Keratinocyte (primary cell): Measurements from ENCODE around the gene LSM7. TPM values are rescaled to one million over a fixed set of nuclear protein-coding genes. Genes with fewer than 3 reads are reported as not detected.

ENCODE experiments used
- DNase-seq: peaks from one replicate; pipeline ENCODE4 v3.0.0-alpha.2; 2011; ENCODE audit warnings: low read depth, missing footprints, low spot score
- FAIRE-seq: peaks from 2 replicates; lab custom pipeline; 2011; peaks lifted over from hg19 to GRCh38; lab: Jason Lieb, UNC
- H2AFZ ChIP-seq: 2 replicates; pipeline ENCODE4 v1.6.0; 2012; ENCODE audit warnings: low read length, control low read depth, inconsistent platforms; ENCODE audit not compliant: control insufficient read depth
- H3K27ac ChIP-seq: 2 replicates; pipeline ENCODE4 v1.5.1; 2011; ENCODE audit warnings: low read length; ENCODE audit not compliant: control insufficient read depth, insufficient read depth
- H3K27me3 ChIP-seq: 3 replicates; pipeline ENCODE4 v1.6.0; 2011; ENCODE audit warnings: low read length; ENCODE audit not compliant: control insufficient read depth, insufficient read depth; ENCODE audit errors: extremely low read depth
- H3K36me3 ChIP-seq, 2 experiments: 2 replicates in 1 of 2; 3 replicates in 1 of 2; pipeline ENCODE4 v1.5.1; 2011; ENCODE audit warnings: low read length in 2 of 2, mild to moderate bottlenecking in 1 of 2; ENCODE audit not compliant: control insufficient read depth in 2 of 2, insufficient read depth in 2 of 2; ENCODE audit errors: extremely low read depth in 1 of 2
- H3K4me1 ChIP-seq: 3 replicates; pipeline ENCODE4 v1.5.1; 2011; ENCODE audit warnings: low read length; ENCODE audit not compliant: control insufficient read depth, insufficient read depth; ENCODE audit errors: extremely low read depth
- H3K4me2 ChIP-seq: 3 replicates; pipeline ENCODE4 v1.6.0; 2011; ENCODE audit warnings: low read depth, low read length; ENCODE audit not compliant: control insufficient read depth, insufficient read depth; ENCODE audit errors: extremely low read depth
- H3K4me3 ChIP-seq, 3 experiments: fragments of 200-600 bp in 1 of 3; sonication (generic) in 1 of 3; 2 replicates in 2 of 3; 3 replicates in 1 of 3; pipeline ENCODE4 v1.5.1; 2011 to 2016; ENCODE audit warnings: low read length in 3 of 3, mild to moderate bottlenecking in 3 of 3, control low read depth in 2 of 3, inconsistent platforms in 1 of 3, low read depth in 1 of 3, mixed read lengths in 1 of 3, mixed run types in 1 of 3, moderate library complexity in 1 of 3; ENCODE audit not compliant: control insufficient read depth in 2 of 3, insufficient read depth in 2 of 3; ENCODE audit errors: extremely low read depth in 1 of 3
- H3K79me2 ChIP-seq: 2 replicates; pipeline ENCODE4 v1.6.0; 2012; ENCODE audit warnings: low read length; ENCODE audit not compliant: control insufficient read depth, insufficient read depth
- H3K9ac ChIP-seq: 3 replicates; pipeline ENCODE4 v1.6.0; 2011; ENCODE audit warnings: low read length; ENCODE audit not compliant: control insufficient read depth, insufficient read depth; ENCODE audit errors: extremely low read depth
- H3K9me1 ChIP-seq: 3 replicates; pipeline ENCODE4 v1.6.0; 2011; ENCODE audit warnings: low read length; ENCODE audit not compliant: control insufficient read depth, insufficient read depth; ENCODE audit errors: extremely low read depth
- H3K9me3 ChIP-seq: 2 replicates; pipeline ENCODE4 v1.5.1; 2012; ENCODE audit warnings: low read depth, low read length; ENCODE audit not compliant: control insufficient read depth
- H4K20me1 ChIP-seq: 3 replicates; pipeline ENCODE4 v1.6.0; 2011; ENCODE audit warnings: low read length; ENCODE audit not compliant: control insufficient read depth, insufficient read depth; ENCODE audit errors: extremely low read depth
- EZH2 ChIP-seq: IDR thresholded peaks from one replicate; pipeline ENCODE4 v1.6.1; 2012; ENCODE audit warnings: inconsistent platforms, mild to moderate bottlenecking, low read length, moderate library complexity
- dilution Hi-C: fragments of 300-500 bp; cut with MboI; formaldehyde crosslinking; loops from one replicate; pipeline ENCODE4 v1.7.0; 2020; ENCODE audit warnings: low sequenced_read_pairs; ENCODE audit not compliant: extremely low pct_ligation_motif_present
- polyA plus RNA-seq, 5 experiments: library from polyadenylated mRNA; depleted of rRNA in 3 of 5; stranded (reverse) in 3 of 5; stranded (forward) in 1 of 5; unstranded in 1 of 5; fragments of >200 nt; gene quantifications; 1 replicate in 1 of 5; 2 replicates in 3 of 5; 3 replicates in 1 of 5; pipeline versions ENCODE4 v1.2.1 to v1.2.3, GENCODE V29; 2011 to 2012; ENCODE audit warnings: missing spikeins in 2 of 5, low read depth in 1 of 5, low replicate concordance in 1 of 5
- TF ChIP-seq, protein P1 (sequence below), 3 experiments: IDR thresholded peaks in 1 of 3; conservative IDR thresholded peaks in 1 of 3; optimal IDR thresholded peaks in 1 of 3; 2 replicates in 2 of 3; 3 replicates in 1 of 3; pipeline versions ENCODE3 to v1.5.1; 2011; ENCODE audit warnings: low read length in 3 of 3, mild to moderate bottlenecking in 3 of 3, moderate library complexity in 2 of 3, control low read depth in 1 of 3, inconsistent platforms in 1 of 3; ENCODE audit not compliant: insufficient read depth in 2 of 3; ENCODE audit errors: extremely low read depth in 1 of 3

The LSM7 gene
- polyA plus RNA-seq, 1 donor (not counting 4 experiments of a cell fraction or from before 2014, with no cell fraction given): 243 TPM

DNA sequence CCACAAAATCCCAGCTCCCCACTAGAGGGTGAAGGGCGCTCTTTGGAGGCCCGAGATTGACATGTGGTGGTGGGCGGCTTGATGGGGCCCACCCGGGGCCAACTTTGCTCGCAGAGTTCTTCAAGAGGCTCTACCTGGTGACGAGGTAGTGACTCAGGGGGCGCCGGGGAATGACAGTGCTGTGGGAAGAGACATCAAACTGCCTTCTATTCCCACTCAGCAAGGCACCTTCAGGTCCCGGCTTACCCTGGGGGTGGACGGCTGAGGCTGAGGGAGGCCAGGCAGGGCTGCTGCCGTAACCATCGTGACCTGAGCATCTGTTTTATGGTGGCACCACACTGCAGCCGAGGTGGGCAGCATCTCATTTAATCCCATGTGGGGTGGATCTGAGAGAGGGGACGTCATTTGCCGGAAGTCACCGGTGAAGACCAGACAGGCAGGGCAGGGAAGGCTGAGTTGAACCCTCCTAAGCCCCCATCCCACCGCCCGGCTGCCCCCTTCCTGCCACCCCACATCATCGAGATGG, 22.0 kb downstream of the LSM7 start:
- no peak for FAIRE-seq

DNA sequence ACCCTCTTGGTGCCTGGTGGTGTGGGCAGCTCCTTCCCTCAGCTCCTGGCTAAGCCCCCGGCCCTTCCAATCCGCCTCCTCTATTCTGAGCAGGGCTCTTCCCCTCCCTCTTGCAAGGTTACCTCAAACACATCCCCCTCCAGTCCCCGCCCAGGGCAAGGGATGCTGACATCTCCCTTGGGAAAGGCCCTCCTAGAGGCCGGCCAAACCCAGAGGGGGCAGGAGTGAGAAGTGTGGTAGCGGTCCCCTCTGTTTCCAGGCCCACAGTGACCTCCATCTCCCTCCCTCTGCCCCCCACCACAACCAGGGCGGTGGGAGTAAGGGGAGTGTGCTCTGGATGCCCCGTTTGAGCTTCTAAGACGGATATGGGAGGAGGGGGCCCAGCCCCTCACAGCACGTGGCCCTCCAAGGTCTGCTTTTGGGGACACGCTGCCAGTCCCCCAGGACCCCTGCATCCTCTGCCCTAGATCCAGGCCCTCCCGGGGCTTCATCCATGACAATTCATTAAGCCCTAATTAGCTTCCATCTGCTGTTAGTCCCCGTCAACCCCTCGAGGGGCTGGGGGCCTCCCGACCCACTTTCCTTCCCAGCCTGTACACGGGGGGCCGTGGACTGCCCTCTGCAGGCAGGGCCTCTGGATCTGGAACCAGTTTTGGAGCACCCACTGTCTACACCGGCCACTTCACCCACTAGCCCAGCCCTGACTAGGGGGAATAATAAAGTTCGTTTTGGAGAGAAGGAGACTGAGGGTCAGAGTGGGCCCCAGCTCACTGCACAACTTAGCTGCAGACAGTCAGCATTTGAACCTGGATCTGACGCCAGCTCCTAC, 22.7 kb downstream of the LSM7 start:
- Histone ChIP-seq H3K4me3 (no peak overlapping the region), H3K4me1 (no peaks in the 10 kb centered on the region), H3K27ac (no peak overlapping the region), H3K4me2 (no peak overlapping the region), H3K36me3 (no peaks in the 10 kb centered on the region), H3K9me3 (no peaks in the 10 kb centered on the region), H3K9me1 (no peaks in the 10 kb centered on the region), H3K27me3 (peaks cover 71% of the 10 kb centered on the region), H2AFZ (no peak overlapping the region), H4K20me1 (no peaks in the 10 kb centered on the region), H3K9ac (no peak overlapping the region), H3K79me2 (no peaks in the 10 kb centered on the region)
- dilution Hi-C loops: no loop called here
- FAIRE-seq: no peak
- TF ChIP-seq, protein P1, sequence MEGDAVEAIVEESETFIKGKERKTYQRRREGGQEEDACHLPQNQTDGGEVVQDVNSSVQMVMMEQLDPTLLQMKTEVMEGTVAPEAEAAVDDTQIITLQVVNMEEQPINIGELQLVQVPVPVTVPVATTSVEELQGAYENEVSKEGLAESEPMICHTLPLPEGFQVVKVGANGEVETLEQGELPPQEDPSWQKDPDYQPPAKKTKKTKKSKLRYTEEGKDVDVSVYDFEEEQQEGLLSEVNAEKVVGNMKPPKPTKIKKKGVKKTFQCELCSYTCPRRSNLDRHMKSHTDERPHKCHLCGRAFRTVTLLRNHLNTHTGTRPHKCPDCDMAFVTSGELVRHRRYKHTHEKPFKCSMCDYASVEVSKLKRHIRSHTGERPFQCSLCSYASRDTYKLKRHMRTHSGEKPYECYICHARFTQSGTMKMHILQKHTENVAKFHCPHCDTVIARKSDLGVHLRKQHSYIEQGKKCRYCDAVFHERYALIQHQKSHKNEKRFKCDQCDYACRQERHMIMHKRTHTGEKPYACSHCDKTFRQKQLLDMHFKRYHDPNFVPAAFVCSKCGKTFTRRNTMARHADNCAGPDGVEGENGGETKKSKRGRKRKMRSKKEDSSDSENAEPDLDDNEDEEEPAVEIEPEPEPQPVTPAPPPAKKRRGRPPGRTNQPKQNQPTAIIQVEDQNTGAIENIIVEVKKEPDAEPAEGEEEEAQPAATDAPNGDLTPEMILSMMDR (optimal IDR thresholded peaks at IDR 0.05 in 1 of 3, IDR thresholded peaks at IDR 0.05 in 1 of 3, conservative IDR thresholded peaks at IDR 0.05 in 1 of 3; ENCODE audit: extremely low read depth in 1 of 3, insufficient read depth in 2 of 3, low read length in 3 of 3): no peak
- no peak for TF ChIP-seq EZH2
- DNase-seq: no peak

More for the DNA sequence above, 22.0 kb downstream of the LSM7 start:
- no peak for DNase-seq
- Histone ChIP-seq H3K9me3 (no peaks in the 10 kb centered on the region), H3K27ac (no peak overlapping the region), H3K9me1 (no peaks in the 10 kb centered on the region), H2AFZ (no peak overlapping the region), H3K27me3 (peaks cover 67% of the 10 kb centered on the region), H3K9ac (no peak overlapping the region), H3K4me2 (no peak overlapping the region), H3K4me1 (no peaks in the 10 kb centered on the region), H3K36me3 (no peaks in the 10 kb centered on the region), H4K20me1 (no peaks in the 10 kb centered on the region), H3K79me2 (no peaks in the 10 kb centered on the region), H3K4me3 (no peak overlapping the region)
- dilution Hi-C loops: no loop called here
- TF ChIP-seq EZH2: no peak
- TF ChIP-seq, protein P1 (optimal IDR thresholded peaks at IDR 0.05 in 1 of 3, IDR thresholded peaks at IDR 0.05 in 1 of 3, conservative IDR thresholded peaks at IDR 0.05 in 1 of 3; ENCODE audit: extremely low read depth in 1 of 3, insufficient read depth in 2 of 3, low read length in 3 of 3): no peak
